B cell (primary cell): ENCODE results near the gene TFAP2C. TPM values are rescaled to one million over a fixed set of nuclear protein-coding genes. Genes with fewer than 3 reads are reported as not detected.

Experiments used
- ATAC-seq: fragments of 200-7000 bp; cut with Tn5 transposase; one replicate; pipeline ENCODE4 v1.10.0; 2021; ENCODE audit warnings: low read depth, mild to moderate bottlenecking, moderate number of reproducible peaks, moderate library complexity
- CTCF ChIA-PET: fragments of 350-600 bp; sonication (Branson Sonifier 250); formaldehyde crosslinking; loops from one replicate; lab custom pipeline; 2021; ENCODE audit warnings: antibody characterized with exemption, inconsistent platforms; lab: Charles Lee
- POLR2A ChIA-PET: fragments of 350-600 bp; sonication (Branson Sonifier 250); formaldehyde crosslinking; loops from one replicate; lab custom pipeline; 2021; ENCODE audit warnings: antibody characterized with exemption; lab: Charles Lee
- DNase-seq: peaks from one replicate; pipeline ENCODE4 v3.0.0; 2013
- H2AFZ ChIP-seq: 2 replicates; pipeline ENCODE4 v1.6.1; 2012; ENCODE audit warnings: mild to moderate bottlenecking, low read depth, low read length; ENCODE audit not compliant: insufficient read depth, poor library complexity, severe bottlenecking
- H3K27ac ChIP-seq, 2 donors: 1 replicate in 1 of 2; 2 replicates in 1 of 2; pipeline ENCODE4 v1.5.1; 2012 to 2013; ENCODE audit warnings: low read length in 2 of 2, mild to moderate bottlenecking in 2 of 2, moderate library complexity in 1 of 2
- H3K27me3 ChIP-seq, 4 experiments: fragments of 200-600 bp in 1 of 4; sonication (generic) in 1 of 4; replicated peaks in 1 of 4; 1 replicate in 2 of 4; 2 replicates in 2 of 4; pipeline versions ENCODE4 v1.6.1 to v1.7.0; 2013 to 2016; ENCODE audit warnings: low read length in 3 of 4, mild to moderate bottlenecking in 2 of 4, mixed read lengths in 1 of 4, moderate library complexity in 1 of 4; ENCODE audit not compliant: insufficient read depth in 4 of 4, control insufficient read depth in 3 of 4; ENCODE audit errors: control extremely low read depth in 1 of 4
- H3K36me3 ChIP-seq, 2 experiments: replicated peaks in 1 of 2; 1 replicate in 1 of 2; 2 replicates in 1 of 2; pipeline versions ENCODE4 v1.6.1 to v1.7.1; 2013; ENCODE audit warnings: low read length in 1 of 2; ENCODE audit not compliant: insufficient read depth in 2 of 2, control insufficient read depth in 1 of 2; ENCODE audit errors: control extremely low read depth in 1 of 2, extremely low read depth in 1 of 2
- H3K4me1 ChIP-seq, 2 donors: fragments of 200-600 bp in 1 of 2; sonication (generic) in 1 of 2; 1 replicate in 1 of 2; 2 replicates in 1 of 2; pipeline versions ENCODE4 v1.5.1 to v1.6.1; 2013 to 2017; ENCODE audit warnings: low read length in 2 of 2; ENCODE audit not compliant: control insufficient read depth in 2 of 2, insufficient read depth in 2 of 2
- H3K4me2 ChIP-seq: replicated peaks from 2 replicates; pipeline ENCODE3; 2012; ENCODE audit warnings: mild to moderate bottlenecking, low read depth, low read length; ENCODE audit not compliant: poor library complexity, severe bottlenecking
- H3K4me3 ChIP-seq, 5 experiments: fragments of 200-600 bp in 1 of 5; sonication (generic) in 1 of 5; 1 replicate in 3 of 5; 2 replicates in 2 of 5; pipeline versions ENCODE4 v1.5.1 to v1.7.0; 2011 to 2016; ENCODE audit warnings: low read length in 4 of 5, mild to moderate bottlenecking in 4 of 5, low read depth in 2 of 5, control low read depth in 1 of 5, moderate library complexity in 1 of 5; ENCODE audit not compliant: insufficient read depth in 1 of 5; ENCODE audit errors: control extremely low read depth in 1 of 5, extremely low read depth in 1 of 5
- H3K79me2 ChIP-seq: fragments of 200-600 bp; sonication (generic); one replicate; pipeline ENCODE4 v1.6.0; 2016; ENCODE audit warnings: low read length; ENCODE audit not compliant: control insufficient read depth, insufficient read depth
- H3K9ac ChIP-seq: fragments of 200-600 bp; sonication (generic); 2 replicates; pipeline ENCODE4 v1.6.1; 2017; ENCODE audit warnings: mild to moderate bottlenecking, low read length, moderate library complexity
- H3K9me3 ChIP-seq, 3 donors: one replicate each; pipeline versions ENCODE4 v1.6.1 to v1.7.1; 2013; ENCODE audit warnings: low read length in 2 of 3; ENCODE audit not compliant: control insufficient read depth in 2 of 3, insufficient read depth in 1 of 3; ENCODE audit errors: control extremely low read depth in 1 of 3
- H4K20me1 ChIP-seq: 2 replicates; pipeline ENCODE4 v1.6.0; 2012; ENCODE audit warnings: mild to moderate bottlenecking, low read length; ENCODE audit not compliant: insufficient read depth, control insufficient read depth, poor library complexity, severe bottlenecking
- H3K27ac Mint-ChIP-seq: one replicate; pipeline ENCODE4 v1.8.0; 2021; ENCODE audit warnings: mixed read lengths
- H3K27me3 Mint-ChIP-seq: one replicate; pipeline ENCODE4 v1.8.0; 2021; ENCODE audit warnings: mixed read lengths
- H3K4me1 Mint-ChIP-seq: one replicate; pipeline ENCODE4 v1.8.0; 2021; ENCODE audit warnings: mixed read lengths
- H3K4me3 Mint-ChIP-seq: one replicate; pipeline ENCODE4 v1.8.0; 2021; ENCODE audit warnings: mixed read lengths
- H3K9me3 Mint-ChIP-seq: one replicate; pipeline ENCODE4 v1.8.0; 2022; ENCODE audit warnings: mixed read lengths; ENCODE audit not compliant: insufficient read depth
- CTCF ChIP-seq: fragments of 200-600 bp; IDR thresholded peaks from one replicate; pipeline ENCODE4 v1.8.0; 2022; ENCODE audit warnings: antibody characterized with exemption, mild to moderate bottlenecking
- EZH2 ChIP-seq: IDR thresholded peaks from 2 replicates; pipeline ENCODE4 v1.6.1; 2012; ENCODE audit warnings: borderline replicate concordance, low read depth, mild to moderate bottlenecking, moderate library complexity, low read length; ENCODE audit not compliant: insufficient read depth, poor library complexity, severe bottlenecking
- WGBS: methylation state at CpG from one replicate; pipeline ENCODE4 v1.1.5; 2013; ENCODE audit warnings: missing lambda C conversion rate; ENCODE audit not compliant: insufficient coverage; 5-methylcytosine and 5-hydroxymethylcytosine counted together
- intact Hi-C: fragments of 100-400 bp; cut with micrococcal nuclease; formaldehyde crosslinking; loops from one replicate; pipeline ENCODE4 v1.10.0; 2022
- polyA plus RNA-seq: library from polyadenylated mRNA; depleted of rRNA; stranded (reverse); fragments of >200 nt; gene quantifications from 2 replicates; pipeline ENCODE4 v1.2.3, GENCODE V29; 2012
- total RNA-seq, 2 donors: library from RNA; stranded (reverse); fragments of 120-200 nt in 1 of 2; gene quantifications; 1 replicate in 1 of 2; 2 replicates in 1 of 2; pipeline versions ENCODE4 v1.2.3 to v1.2.4, GENCODE V29; 2013 to 2022

TFAP2C gene
- total and polyA plus RNA-seq, 2 donors (not counting 1 experiment from before 2014, with no cell fraction given), result not detected

GRCh38 chr20:56634307-56634706 is 5.2 kb downstream of the TFAP2C start:
- Histone ChIP-seq H4K20me1 (no peaks in the 10 kb centered on the region), H2AFZ (no peak overlapping the region), H3K9me3 (peaks cover 0 to 14% (median 0%) of the 10 kb centered on the region in 3 donors), H3K4me2 (no peak overlapping the region), H3K36me3 (no peaks in the 10 kb centered on the region), H3K27ac (no peak overlapping the region), H3K4me1 (peaks cover 6 to 8% of the 10 kb centered on the region in 2 donors), H3K9ac (no peak overlapping the region), H3K4me3 (no peak overlapping the region), H3K27me3 (peaks cover 0 to 29% (median 12%) of the 10 kb centered on the region in 4 experiments), H3K79me2 (no peaks in the 10 kb centered on the region)
- WGBS, result no CpG with 5 or more reads among the region's 2 CpGs
- intact Hi-C loops, result no loop called here
- Mint-ChIP-seq H3K9me3 (no peaks in the 10 kb centered on the region), H3K4me3 (no peak overlapping the region), H3K27ac (no peak overlapping the region), H3K27me3 (peaks cover 39% of the 10 kb centered on the region), H3K4me1 (peaks cover 3% of the 10 kb centered on the region)
- DNase-seq, result no peak
- ATAC-seq, result no peak
- POLR2A ChIA-PET, result no interaction called here
- CTCF ChIA-PET, result no interaction called here
- TF ChIP-seq CTCF (no peak), EZH2 (no peak)

DNA sequence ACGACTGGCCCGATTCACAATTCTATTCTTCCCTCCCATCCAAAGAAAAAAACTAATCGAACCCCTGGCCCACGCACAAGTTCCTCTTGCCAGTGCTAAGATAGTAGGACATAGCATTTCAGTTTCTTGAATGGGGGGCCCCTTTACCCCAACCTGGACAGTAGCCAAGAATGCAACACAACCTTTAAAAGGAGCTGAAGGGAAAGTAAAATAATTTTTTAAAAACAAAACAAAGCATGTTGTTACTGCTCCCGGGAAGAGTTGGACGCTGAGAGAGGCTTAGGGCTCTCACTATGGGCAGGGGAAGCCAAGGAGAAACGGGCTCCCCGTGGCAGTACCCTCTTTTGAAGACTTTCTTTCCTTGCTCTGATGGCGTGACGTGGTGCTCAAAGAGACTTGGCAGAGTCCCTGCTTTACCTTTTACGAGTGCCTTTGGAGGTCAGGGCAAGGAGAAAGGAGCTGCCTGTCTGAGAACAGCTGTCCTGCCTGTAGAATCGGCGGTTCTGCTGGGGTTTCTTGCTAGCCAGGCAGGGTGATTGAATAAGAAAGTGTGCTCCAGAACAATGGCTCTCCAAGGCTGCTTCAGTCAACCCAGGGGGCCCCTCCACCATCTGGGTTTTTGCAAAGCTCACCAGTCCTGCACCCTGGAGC is 5.8 kb downstream of the TFAP2C start:
- ATAC-seq (no peak), DNase-seq (no peak)
- Histone ChIP-seq H3K27me3 (peaks cover 0 to 23% (median 8%) of the 10 kb centered on the region in 4 experiments), H3K79me2 (no peaks in the 10 kb centered on the region), H3K9ac (no peak overlapping the region), H4K20me1 (no peaks in the 10 kb centered on the region), H3K4me1 (peaks cover under 1 to 2% of the 10 kb centered on the region in 2 donors), H3K4me3 (no peak overlapping the region), H3K36me3 (no peaks in the 10 kb centered on the region), H3K9me3 (peaks cover 0 to 9% (median 0%) of the 10 kb centered on the region in 3 donors), H2AFZ (no peak overlapping the region), H3K4me2 (no peak overlapping the region), H3K27ac (no peak overlapping the region)
- POLR2A ChIA-PET, result no interaction called here
- 62% methylated on average over 9 of the region's 13 CpGs for WGBS
- intact Hi-C loops, result no loop called here
- Mint-ChIP-seq H3K27me3 (peaks cover 39% of the 10 kb centered on the region), H3K9me3 (no peaks in the 10 kb centered on the region), H3K27ac (no peak overlapping the region), H3K4me1 (peaks cover 3% of the 10 kb centered on the region), H3K4me3 (no peak overlapping the region)
- TF ChIP-seq CTCF (no peak), EZH2 (no peak)
- CTCF ChIA-PET, result no interaction called here
